A673 (cell line): Measurements from ENCODE around the gene PAM16. TPM values are rescaled to one million over a fixed set of nuclear protein-coding genes. Genes with fewer than 3 reads are reported as not detected.

Source experiments
- BruUV-seq: library from RNA; stranded (reverse); fragments of 400-500 nt; replicated peaks from 2 replicates; lab custom pipeline; 2021; lab: Mats Ljungman, UMichigan
- CTCF ChIA-PET: fragments of 300-600 bp; sonication (Branson Sonifier 250); formaldehyde crosslinking; loops from one replicate; lab custom pipeline; 2022; ENCODE audit warnings: antibody characterized with exemption; lab: Charles Lee
- POLR2A ChIA-PET: fragments of 300-600 bp; sonication (Branson Sonifier 250); formaldehyde crosslinking; loops from one replicate; lab custom pipeline; 2022; ENCODE audit warnings: antibody characterized with exemption; ENCODE audit not compliant: low non-redundant PET; lab: Charles Lee
- DNase-seq: peaks from one replicate; pipeline ENCODE4 v3.0.0-alpha.2; 2015; ENCODE audit warnings: low spot score
- H3K27ac ChIP-seq: fragments of 200-600 bp; sonication (generic); 2 replicates; pipeline ENCODE4 v1.5.1; 2016; ENCODE audit warnings: mixed run types, low read depth, mild to moderate bottlenecking, mixed read lengths, antibody characterized with exemption, low read length; ENCODE audit not compliant: poor library complexity, severe bottlenecking
- H3K27me3 ChIP-seq: fragments of 200-600 bp; sonication (generic); replicated peaks from 2 replicates; pipeline ENCODE4 v1.6.1; 2017; ENCODE audit warnings: mixed run types, low read depth, mild to moderate bottlenecking, mixed read lengths, antibody characterized with exemption, low read length; ENCODE audit not compliant: insufficient read depth, poor library complexity
- H3K36me3 ChIP-seq: fragments of 200-600 bp; sonication (generic); 2 replicates; pipeline ENCODE4 v1.6.1; 2016; ENCODE audit warnings: mixed run types, mild to moderate bottlenecking, mixed read lengths, antibody characterized with exemption, low read length; ENCODE audit not compliant: insufficient read depth, poor library complexity, severe bottlenecking
- H3K4me1 ChIP-seq: fragments of 200-600 bp; sonication (generic); 2 replicates; pipeline ENCODE4 v1.6.1; 2017; ENCODE audit warnings: mixed run types, mild to moderate bottlenecking, mixed read lengths, antibody characterized with exemption, low read length; ENCODE audit not compliant: insufficient read depth, poor library complexity, severe bottlenecking
- H3K4me3 ChIP-seq: fragments of 200-600 bp; sonication (generic); 2 replicates; pipeline ENCODE4 v1.5.1; 2016; ENCODE audit warnings: low read depth, mixed run types, mild to moderate bottlenecking, mixed read lengths, low read length; ENCODE audit not compliant: poor library complexity, severe bottlenecking
- H3K9me3 ChIP-seq: fragments of 200-600 bp; sonication (generic); 2 replicates; pipeline ENCODE4 v1.6.1; 2016; ENCODE audit warnings: mixed run types, low read depth, mild to moderate bottlenecking, mixed read lengths, antibody characterized with exemption, low read length; ENCODE audit not compliant: poor library complexity, severe bottlenecking
- CTCF ChIP-seq: fragments of 300-800, 200-600 bp; sonication (generic); conservative IDR thresholded peaks from 2 replicates; pipeline ENCODE4 v1.5.1; 2017; ENCODE audit warnings: low read depth, mild to moderate bottlenecking, antibody characterized with exemption, low read length, moderate library complexity, mixed read lengths
- EZH2 ChIP-seq: fragments of 200-600 bp; sonication (generic); IDR thresholded peaks from 2 replicates; pipeline ENCODE4 v1.6.1; 2017; ENCODE audit warnings: borderline replicate concordance, low read depth, mild to moderate bottlenecking, mixed read lengths, antibody characterized with exemption, low read length; ENCODE audit not compliant: poor library complexity, severe bottlenecking
- intact Hi-C: fragments of 100-400 bp; cut with micrococcal nuclease; formaldehyde crosslinking; loops from one replicate; pipeline ENCODE4 v1.10.0; 2022; ENCODE audit not compliant: unreplicated experiment
- total RNA-seq: library from RNA; stranded (reverse); gene quantifications from 2 replicates; pipeline ENCODE4 v1.2.3, GENCODE V29; 2021

The PAM16 gene
- total RNA-seq, 1 experiment from 2014 or later: 90.3 TPM

GRCh38 chr16:4320571-4321137, 30.5 kb downstream of the PAM16 start:
- no peak for DNase-seq
- Histone ChIP-seq H3K36me3 (no peaks in the 10 kb centered on the region), H3K9me3 (no peaks in the 10 kb centered on the region), H3K27me3 (no peaks in the 10 kb centered on the region), H3K27ac (no peak overlapping the region), H3K4me1 (peaks cover 37% of the 10 kb centered on the region), H3K4me3 (no peak overlapping the region)
- CTCF ChIA-PET: no interaction called here
- POLR2A ChIA-PET: no interaction called here
- no peak for TF ChIP-seq CTCF
- no peak for TF ChIP-seq EZH2
- no TSS peak for BruUV-seq
- intact Hi-C loops: no loop called here

GRCh38 chr16:4319454-4320421, 31.4 kb downstream of the PAM16 start:
- Histone ChIP-seq H3K9me3 (no peaks in the 10 kb centered on the region), H3K27ac (no peak overlapping the region), H3K27me3 (no peaks in the 10 kb centered on the region), H3K4me3 (no peak overlapping the region), H3K36me3 (no peaks in the 10 kb centered on the region), H3K4me1 (peaks cover 37% of the 10 kb centered on the region)
- CTCF ChIA-PET: no interaction called here
- POLR2A ChIA-PET: no interaction called here
- no peak for DNase-seq
- no TSS peak for BruUV-seq
- intact Hi-C loops: no loop called here
- no peak for TF ChIP-seq CTCF
- TF ChIP-seq EZH2: no peak

GRCh38 chr16:4318967-4319366, 32.2 kb downstream of the PAM16 start:
- H3K9me3 ChIP-seq: no peaks in the 10 kb centered on the region
- CTCF ChIA-PET: no interaction called here
- BruUV-seq: no TSS peak
- POLR2A ChIA-PET: no interaction called here
- no peak overlapping the region for H3K4me3 ChIP-seq
- intact Hi-C loops: no loop called here
- H3K27ac ChIP-seq: peak overlapping the region; percentile 14
- H3K36me3 ChIP-seq: no peaks in the 10 kb centered on the region
- H3K27me3 ChIP-seq: no peaks in the 10 kb centered on the region
- peaks cover 36% of the 10 kb centered on the region for H3K4me1 ChIP-seq
- DNase-seq: no peak
- no peak for TF ChIP-seq CTCF
- TF ChIP-seq EZH2: no peak
